ENCODE results near the gene CABLES2.

DNA sequence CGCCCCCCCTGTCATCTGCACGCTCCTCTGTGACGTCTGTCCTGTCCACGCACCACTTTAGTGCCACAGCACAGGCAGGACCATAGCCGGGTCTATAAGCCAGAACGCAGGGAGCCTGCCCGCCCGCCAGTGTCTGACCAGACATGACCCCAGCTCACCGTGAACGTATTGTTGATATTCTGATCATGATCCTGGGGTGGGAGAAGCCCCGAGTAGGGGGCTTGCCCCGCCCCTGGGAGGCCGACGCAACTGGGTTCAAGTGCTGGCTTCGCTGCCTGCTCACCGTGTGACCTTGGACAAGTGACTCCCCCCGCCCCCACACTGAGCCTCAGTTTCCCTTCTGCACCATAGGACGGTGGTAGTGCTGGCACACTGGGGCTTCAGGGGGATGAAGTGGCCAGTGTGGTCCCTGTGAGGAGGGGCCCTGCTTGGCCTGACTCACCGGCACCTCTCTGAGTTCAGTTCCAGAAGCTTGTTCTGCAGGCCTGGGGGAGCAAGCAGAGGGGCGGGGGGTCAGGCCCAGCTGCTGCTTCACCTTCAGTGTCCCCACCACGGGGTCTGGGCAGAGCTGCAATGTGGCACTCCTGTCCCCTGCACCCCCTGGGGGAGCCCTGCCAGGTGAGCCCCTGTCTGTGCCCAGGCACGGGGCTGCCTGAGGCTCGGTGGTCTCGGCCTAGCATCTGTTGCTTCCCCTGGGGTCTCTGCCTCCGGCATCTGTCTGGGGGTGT lies 11.1 kb upstream of the CABLES2 start:
- TF ChIP-seq, protein P1, sequence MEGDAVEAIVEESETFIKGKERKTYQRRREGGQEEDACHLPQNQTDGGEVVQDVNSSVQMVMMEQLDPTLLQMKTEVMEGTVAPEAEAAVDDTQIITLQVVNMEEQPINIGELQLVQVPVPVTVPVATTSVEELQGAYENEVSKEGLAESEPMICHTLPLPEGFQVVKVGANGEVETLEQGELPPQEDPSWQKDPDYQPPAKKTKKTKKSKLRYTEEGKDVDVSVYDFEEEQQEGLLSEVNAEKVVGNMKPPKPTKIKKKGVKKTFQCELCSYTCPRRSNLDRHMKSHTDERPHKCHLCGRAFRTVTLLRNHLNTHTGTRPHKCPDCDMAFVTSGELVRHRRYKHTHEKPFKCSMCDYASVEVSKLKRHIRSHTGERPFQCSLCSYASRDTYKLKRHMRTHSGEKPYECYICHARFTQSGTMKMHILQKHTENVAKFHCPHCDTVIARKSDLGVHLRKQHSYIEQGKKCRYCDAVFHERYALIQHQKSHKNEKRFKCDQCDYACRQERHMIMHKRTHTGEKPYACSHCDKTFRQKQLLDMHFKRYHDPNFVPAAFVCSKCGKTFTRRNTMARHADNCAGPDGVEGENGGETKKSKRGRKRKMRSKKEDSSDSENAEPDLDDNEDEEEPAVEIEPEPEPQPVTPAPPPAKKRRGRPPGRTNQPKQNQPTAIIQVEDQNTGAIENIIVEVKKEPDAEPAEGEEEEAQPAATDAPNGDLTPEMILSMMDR (IDR thresholded peaks at IDR 0.05) = no peak
- TF ChIP-seq, protein P2, sequence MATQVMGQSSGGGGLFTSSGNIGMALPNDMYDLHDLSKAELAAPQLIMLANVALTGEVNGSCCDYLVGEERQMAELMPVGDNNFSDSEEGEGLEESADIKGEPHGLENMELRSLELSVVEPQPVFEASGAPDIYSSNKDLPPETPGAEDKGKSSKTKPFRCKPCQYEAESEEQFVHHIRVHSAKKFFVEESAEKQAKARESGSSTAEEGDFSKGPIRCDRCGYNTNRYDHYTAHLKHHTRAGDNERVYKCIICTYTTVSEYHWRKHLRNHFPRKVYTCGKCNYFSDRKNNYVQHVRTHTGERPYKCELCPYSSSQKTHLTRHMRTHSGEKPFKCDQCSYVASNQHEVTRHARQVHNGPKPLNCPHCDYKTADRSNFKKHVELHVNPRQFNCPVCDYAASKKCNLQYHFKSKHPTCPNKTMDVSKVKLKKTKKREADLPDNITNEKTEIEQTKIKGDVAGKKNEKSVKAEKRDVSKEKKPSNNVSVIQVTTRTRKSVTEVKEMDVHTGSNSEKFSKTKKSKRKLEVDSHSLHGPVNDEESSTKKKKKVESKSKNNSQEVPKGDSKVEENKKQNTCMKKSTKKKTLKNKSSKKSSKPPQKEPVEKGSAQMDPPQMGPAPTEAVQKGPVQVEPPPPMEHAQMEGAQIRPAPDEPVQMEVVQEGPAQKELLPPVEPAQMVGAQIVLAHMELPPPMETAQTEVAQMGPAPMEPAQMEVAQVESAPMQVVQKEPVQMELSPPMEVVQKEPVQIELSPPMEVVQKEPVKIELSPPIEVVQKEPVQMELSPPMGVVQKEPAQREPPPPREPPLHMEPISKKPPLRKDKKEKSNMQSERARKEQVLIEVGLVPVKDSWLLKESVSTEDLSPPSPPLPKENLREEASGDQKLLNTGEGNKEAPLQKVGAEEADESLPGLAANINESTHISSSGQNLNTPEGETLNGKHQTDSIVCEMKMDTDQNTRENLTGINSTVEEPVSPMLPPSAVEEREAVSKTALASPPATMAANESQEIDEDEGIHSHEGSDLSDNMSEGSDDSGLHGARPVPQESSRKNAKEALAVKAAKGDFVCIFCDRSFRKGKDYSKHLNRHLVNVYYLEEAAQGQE (IDR thresholded peaks at IDR 0.05) = no peak
- TF ChIP-seq POLR2A (IDR thresholded peaks at IDR 0.05; ENCODE audit: low read length) (no peak), RAD21 (conservative IDR thresholded peaks at IDR 0.05 in 1 of 2, IDR thresholded peaks at IDR 0.05 in 1 of 2) (no peak), USF2 (IDR thresholded peaks at IDR 0.05) (no peak), ZFP36 (IDR thresholded peaks at IDR 0.05; ENCODE audit: borderline replicate concordance, partially characterized antibody) (no peak), CHD4 (IDR thresholded peaks at IDR 0.05; ENCODE audit: borderline replicate concordance) (no peak), ESRRA (IDR thresholded peaks at IDR 0.05; ENCODE audit: borderline replicate concordance, low read length) (no peak), NFE2L2 (conservative IDR thresholded peaks at IDR 0.05; ENCODE audit: low read length) (no peak), JUN (IDR thresholded peaks at IDR 0.05) (no peak)
- TF ChIP-seq, protein P3, sequence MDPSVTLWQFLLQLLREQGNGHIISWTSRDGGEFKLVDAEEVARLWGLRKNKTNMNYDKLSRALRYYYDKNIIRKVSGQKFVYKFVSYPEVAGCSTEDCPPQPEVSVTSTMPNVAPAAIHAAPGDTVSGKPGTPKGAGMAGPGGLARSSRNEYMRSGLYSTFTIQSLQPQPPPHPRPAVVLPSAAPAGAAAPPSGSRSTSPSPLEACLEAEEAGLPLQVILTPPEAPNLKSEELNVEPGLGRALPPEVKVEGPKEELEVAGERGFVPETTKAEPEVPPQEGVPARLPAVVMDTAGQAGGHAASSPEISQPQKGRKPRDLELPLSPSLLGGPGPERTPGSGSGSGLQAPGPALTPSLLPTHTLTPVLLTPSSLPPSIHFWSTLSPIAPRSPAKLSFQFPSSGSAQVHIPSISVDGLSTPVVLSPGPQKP (IDR thresholded peaks at IDR 0.05; ENCODE audit: low read depth, low read length) = no peak
